Panc1 (cell line): Measurements from ENCODE around the gene TAS2R20. TPM values are rescaled to one million over a fixed set of nuclear protein-coding genes. Genes with fewer than 3 reads are reported as not detected.

Source experiments
- ATAC-seq: fragments of 200-7000 bp; cut with Tn5 transposase; 2 replicates; pipeline ENCODE4 v1.9.1; 2020; ENCODE audit warnings: mild to moderate bottlenecking, moderate library complexity
- BruUV-seq: library from RNA; stranded (reverse); fragments of 400-500 nt; replicated peaks from 2 replicates; lab custom pipeline; 2021; lab: Mats Ljungman, UMichigan
- CTCF ChIA-PET: fragments of 300-600 bp; sonication (Branson Sonifier 250); formaldehyde crosslinking; loops from one replicate; lab custom pipeline; 2022; ENCODE audit warnings: antibody characterized with exemption; lab: Charles Lee
- POLR2A ChIA-PET: fragments of 300-600 bp; sonication (Branson Sonifier 250); formaldehyde crosslinking; loops from one replicate; lab custom pipeline; 2022; ENCODE audit warnings: antibody characterized with exemption; lab: Charles Lee
- DNase-seq: peaks from one replicate; pipeline ENCODE4 v3.0.0-alpha.2; 2010; ENCODE audit warnings: low read depth, low spot score
- H3K27ac ChIP-seq: 2 replicates; pipeline ENCODE4 v1.5.1; 2011; ENCODE audit warnings: mild to moderate bottlenecking, low read length, inconsistent platforms
- H3K27me3 ChIP-seq: fragments of 200-500 bp; sonication (Bioruptor generic); 2 replicates; pipeline ENCODE4 v1.6.0; 2014; ENCODE audit warnings: low read length, inconsistent platforms; ENCODE audit not compliant: control insufficient read depth, insufficient read depth
- H3K36me3 ChIP-seq: fragments of 200-500 bp; sonication (Bioruptor generic); 2 replicates; pipeline ENCODE4 v1.5.1; 2014; ENCODE audit warnings: inconsistent platforms, mild to moderate bottlenecking, low read length, moderate library complexity; ENCODE audit not compliant: control insufficient read depth, insufficient read depth
- H3K4me1 ChIP-seq: 2 replicates; pipeline ENCODE4 v1.5.1; 2011; ENCODE audit warnings: inconsistent platforms, mild to moderate bottlenecking, low read length, moderate library complexity; ENCODE audit not compliant: control insufficient read depth, insufficient read depth
- H3K4me3 ChIP-seq, 2 experiments: 2 replicates each; pipeline ENCODE4 v1.5.1; 2011 to 2012; ENCODE audit warnings: low read depth in 2 of 2, low read length in 2 of 2, mild to moderate bottlenecking in 2 of 2, inconsistent platforms in 1 of 2, moderate library complexity in 1 of 2
- H3K9me3 ChIP-seq: fragments of 200-500 bp; sonication (Bioruptor generic); 2 replicates; pipeline ENCODE4 v1.5.1; 2014; ENCODE audit warnings: low read depth, mild to moderate bottlenecking, inconsistent platforms, low read length, moderate library complexity; ENCODE audit not compliant: control insufficient read depth, insufficient read depth
- POLR2AphosphoS5 ChIP-seq: IDR thresholded peaks from 2 replicates; pipeline ENCODE4 v1.6.1; 2012; ENCODE audit warnings: mild to moderate bottlenecking, low read depth, low read length, moderate library complexity
- SIN3A ChIP-seq: IDR thresholded peaks from 2 replicates; pipeline ENCODE4 v1.6.1; 2012; ENCODE audit warnings: low read depth, mild to moderate bottlenecking, low read length, moderate library complexity, borderline replicate concordance; ENCODE audit not compliant: insufficient read depth
- TCF7L2 ChIP-seq: IDR thresholded peaks from 2 replicates; pipeline ENCODE4 v1.6.1; 2011; ENCODE audit warnings: mild to moderate bottlenecking, low read depth, low read length, inconsistent platforms
- in situ Hi-C: cut with HindIII; loops from 2 replicates; pipeline ENCODE4 v1.10.0; 2016; ENCODE audit warnings: low sequenced_read_pairs, low pct_unique_long_range_greater_than_20kb
- intact Hi-C: fragments of 100-400 bp; cut with micrococcal nuclease; formaldehyde crosslinking; loops from one replicate; pipeline ENCODE4 v1.10.0; 2022; ENCODE audit not compliant: unreplicated experiment
- total RNA-seq: library from RNA; stranded (reverse); gene quantifications from one replicate; pipeline ENCODE4 v1.2.1, GENCODE V29; 2021; ENCODE audit not compliant: unreplicated experiment
- TF ChIP-seq, protein P1 (sequence below), 2 experiments: IDR thresholded peaks; 2 replicates each; pipeline ENCODE4 v1.6.1; 2011 to 2012; ENCODE audit warnings: low read depth in 2 of 2, control low read depth in 1 of 2, low read length in 1 of 2, mild to moderate bottlenecking in 1 of 2, moderate library complexity in 1 of 2; ENCODE audit not compliant: insufficient read depth in 1 of 2
- TF ChIP-seq, protein P2 (sequence below): fragments of 450-650 bp; IDR thresholded peaks from 2 replicates; pipeline ENCODE4 v1.5.1; 2017; ENCODE audit warnings: mild to moderate bottlenecking

The TAS2R20 gene
- total RNA-seq, 1 experiment from 2014 or later, result 0.95 TPM

DNA sequence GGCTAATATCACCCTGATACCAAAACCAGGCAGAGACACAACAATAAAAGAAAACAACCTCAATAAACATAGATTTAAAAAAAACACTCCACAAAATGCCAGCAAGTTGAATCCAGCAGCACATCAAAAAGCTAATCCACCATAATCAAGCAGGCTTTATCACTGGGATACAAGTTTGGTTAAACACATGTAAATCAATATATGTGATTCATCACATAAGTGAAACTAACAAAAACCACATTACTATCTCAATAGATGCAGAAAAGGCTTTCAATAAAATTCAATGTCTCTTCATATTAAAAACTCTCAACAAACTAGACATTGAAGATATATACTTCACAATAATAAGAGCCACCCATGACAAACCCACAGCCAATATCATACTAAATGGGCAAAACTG lies 42.0 kb downstream of the TAS2R20 start:
- no TSS peak for BruUV-seq
- ATAC-seq (no peak), DNase-seq (no peak)
- CTCF ChIA-PET, result no interaction called here
- Histone ChIP-seq H3K27me3 (no peaks in the 10 kb centered on the region), H3K9me3 (no peaks in the 10 kb centered on the region), H3K4me1 (no peaks in the 10 kb centered on the region), H3K36me3 (no peaks in the 10 kb centered on the region), H3K27ac (no peak overlapping the region), H3K4me3 (no peak overlapping the region)
- no peak for TF ChIP-seq TCF7L2
- in situ Hi-C loops, result no loop called here
- intact Hi-C loops, result no loop called here
- POLR2A ChIA-PET, result no interaction called here

DNA sequence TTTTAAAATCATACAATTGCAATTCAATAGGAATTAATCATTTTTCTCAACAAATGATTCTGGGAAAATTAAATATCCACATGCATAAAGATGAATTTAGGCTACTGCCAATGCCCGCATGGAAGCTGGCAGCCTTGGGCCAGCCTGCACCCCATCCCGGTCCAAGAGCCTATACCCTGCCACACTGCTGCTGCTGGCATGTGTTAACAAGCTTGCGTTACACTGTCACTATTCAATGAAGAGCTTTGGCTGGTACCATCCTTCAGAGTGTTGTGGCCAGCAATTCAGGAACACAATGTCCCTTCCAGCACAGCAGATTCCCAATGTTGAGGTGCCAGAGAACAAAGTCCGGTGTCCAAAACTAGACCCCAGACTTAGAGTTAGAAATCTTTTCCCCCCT lies 45.5 kb downstream of the TAS2R20 start:
- POLR2A ChIA-PET, result no interaction called here
- ATAC-seq (no peak), DNase-seq (no peak)
- intact Hi-C loops, result no loop called here
- in situ Hi-C loops, result no loop called here
- H3K4me3 ChIP-seq, result no peak overlapping the region
- CTCF ChIA-PET, result no interaction called here
- no peaks in the 10 kb centered on the region for H3K36me3 ChIP-seq
- no peaks in the 10 kb centered on the region for H3K9me3 ChIP-seq
- no peak overlapping the region for H3K27ac ChIP-seq
- TF ChIP-seq, protein P1, sequence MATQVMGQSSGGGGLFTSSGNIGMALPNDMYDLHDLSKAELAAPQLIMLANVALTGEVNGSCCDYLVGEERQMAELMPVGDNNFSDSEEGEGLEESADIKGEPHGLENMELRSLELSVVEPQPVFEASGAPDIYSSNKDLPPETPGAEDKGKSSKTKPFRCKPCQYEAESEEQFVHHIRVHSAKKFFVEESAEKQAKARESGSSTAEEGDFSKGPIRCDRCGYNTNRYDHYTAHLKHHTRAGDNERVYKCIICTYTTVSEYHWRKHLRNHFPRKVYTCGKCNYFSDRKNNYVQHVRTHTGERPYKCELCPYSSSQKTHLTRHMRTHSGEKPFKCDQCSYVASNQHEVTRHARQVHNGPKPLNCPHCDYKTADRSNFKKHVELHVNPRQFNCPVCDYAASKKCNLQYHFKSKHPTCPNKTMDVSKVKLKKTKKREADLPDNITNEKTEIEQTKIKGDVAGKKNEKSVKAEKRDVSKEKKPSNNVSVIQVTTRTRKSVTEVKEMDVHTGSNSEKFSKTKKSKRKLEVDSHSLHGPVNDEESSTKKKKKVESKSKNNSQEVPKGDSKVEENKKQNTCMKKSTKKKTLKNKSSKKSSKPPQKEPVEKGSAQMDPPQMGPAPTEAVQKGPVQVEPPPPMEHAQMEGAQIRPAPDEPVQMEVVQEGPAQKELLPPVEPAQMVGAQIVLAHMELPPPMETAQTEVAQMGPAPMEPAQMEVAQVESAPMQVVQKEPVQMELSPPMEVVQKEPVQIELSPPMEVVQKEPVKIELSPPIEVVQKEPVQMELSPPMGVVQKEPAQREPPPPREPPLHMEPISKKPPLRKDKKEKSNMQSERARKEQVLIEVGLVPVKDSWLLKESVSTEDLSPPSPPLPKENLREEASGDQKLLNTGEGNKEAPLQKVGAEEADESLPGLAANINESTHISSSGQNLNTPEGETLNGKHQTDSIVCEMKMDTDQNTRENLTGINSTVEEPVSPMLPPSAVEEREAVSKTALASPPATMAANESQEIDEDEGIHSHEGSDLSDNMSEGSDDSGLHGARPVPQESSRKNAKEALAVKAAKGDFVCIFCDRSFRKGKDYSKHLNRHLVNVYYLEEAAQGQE (IDR thresholded peaks at IDR 0.05; ENCODE audit: insufficient read depth in 1 of 2, low read depth in 2 of 2, low read length in 1 of 2), result no peak
- no peak for TF ChIP-seq POLR2AphosphoS5
- no peak for TF ChIP-seq SIN3A
- TF ChIP-seq, protein P2, sequence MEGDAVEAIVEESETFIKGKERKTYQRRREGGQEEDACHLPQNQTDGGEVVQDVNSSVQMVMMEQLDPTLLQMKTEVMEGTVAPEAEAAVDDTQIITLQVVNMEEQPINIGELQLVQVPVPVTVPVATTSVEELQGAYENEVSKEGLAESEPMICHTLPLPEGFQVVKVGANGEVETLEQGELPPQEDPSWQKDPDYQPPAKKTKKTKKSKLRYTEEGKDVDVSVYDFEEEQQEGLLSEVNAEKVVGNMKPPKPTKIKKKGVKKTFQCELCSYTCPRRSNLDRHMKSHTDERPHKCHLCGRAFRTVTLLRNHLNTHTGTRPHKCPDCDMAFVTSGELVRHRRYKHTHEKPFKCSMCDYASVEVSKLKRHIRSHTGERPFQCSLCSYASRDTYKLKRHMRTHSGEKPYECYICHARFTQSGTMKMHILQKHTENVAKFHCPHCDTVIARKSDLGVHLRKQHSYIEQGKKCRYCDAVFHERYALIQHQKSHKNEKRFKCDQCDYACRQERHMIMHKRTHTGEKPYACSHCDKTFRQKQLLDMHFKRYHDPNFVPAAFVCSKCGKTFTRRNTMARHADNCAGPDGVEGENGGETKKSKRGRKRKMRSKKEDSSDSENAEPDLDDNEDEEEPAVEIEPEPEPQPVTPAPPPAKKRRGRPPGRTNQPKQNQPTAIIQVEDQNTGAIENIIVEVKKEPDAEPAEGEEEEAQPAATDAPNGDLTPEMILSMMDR, result no peak
- TF ChIP-seq TCF7L2, result no peak
- no peaks in the 10 kb centered on the region for H3K4me1 ChIP-seq
- no peaks in the 10 kb centered on the region for H3K27me3 ChIP-seq
- BruUV-seq, result no TSS peak

Other genes starting within 250 kb of the TAS2R20 start
- gene TAS2R7, start 195.7 kb downstream of the TAS2R20 start, total RNA-seq, result not detected
- not detected for gene TAS2R8, start 191.0 kb downstream of the TAS2R20 start, total RNA-seq
- not detected for gene TAS2R9, start 188.1 kb downstream of the TAS2R20 start, total RNA-seq
- gene TAS2R10, start 171.9 kb downstream of the TAS2R20 start, total RNA-seq, result 0.23 TPM
- gene PRR4, start 148.8 kb downstream of the TAS2R20 start, total RNA-seq, result 1.1 TPM
- 10.5 TPM for gene PRH1, start 114.0 kb downstream of the TAS2R20 start, total RNA-seq
- 0.39 TPM for gene TAS2R13, start 88.7 kb downstream of the TAS2R20 start, total RNA-seq
- gene PRH2, start 69.1 kb downstream of the TAS2R20 start, total RNA-seq, result not detected
- gene TAS2R14, start 59.0 kb downstream of the TAS2R20 start, total RNA-seq, result 1.4 TPM
- 0.18 TPM for gene TAS2R50, start 11.4 kb downstream of the TAS2R20 start, total RNA-seq
- 1.1 TPM for gene TAS2R19, start 24.3 kb upstream of the TAS2R20 start, total RNA-seq
- 1.3 TPM for gene TAS2R31, start 33.1 kb upstream of the TAS2R20 start, total RNA-seq
- gene TAS2R46, start 64.0 kb upstream of the TAS2R20 start, total RNA-seq, result 0.46 TPM
- 0.36 TPM for gene TAS2R43, start 94.0 kb upstream of the TAS2R20 start, total RNA-seq
- gene TAS2R30, start 136.3 kb upstream of the TAS2R20 start, total RNA-seq, result 0.74 TPM
- gene SMIM10L1, start 172.9 kb upstream of the TAS2R20 start, total RNA-seq, result 6.0 TPM
- gene TAS2R42, start 188.6 kb upstream of the TAS2R20 start, total RNA-seq, result not detected